ENCODE results near the gene GNPDA1.

Gene GNPDA1

GRCh38 chr5:141963701-141964100, 49.1 kb downstream of the GNPDA1 start:
- H3K9me3 ChIP-seq, result no peaks in the 10 kb centered on the region
- TF ChIP-seq CTCF (IDR thresholded peaks at IDR 0.05), result no peak
- no peak overlapping the region for H3K4me3 ChIP-seq (ENCODE audit: low read depth in 1 of 2, low read length in 1 of 2)
- H3K36me3 ChIP-seq, result no peaks in the 10 kb centered on the region
- no peaks in the 10 kb centered on the region for H3K27me3 ChIP-seq
- peaks cover 9 to 18% of the 10 kb centered on the region in 2 experiments for H3K4me1 ChIP-seq (ENCODE audit: control insufficient read depth in 1 of 2, insufficient read depth in 1 of 2, low read depth in 1 of 2, low read length in 1 of 2)
- H3K27ac ChIP-seq, result no peak overlapping the region

GRCh38 chr5:141961466-141961865, 51.4 kb downstream of the GNPDA1 start:
- Histone ChIP-seq H3K36me3 (no peaks in the 10 kb centered on the region), H3K4me1 (ENCODE audit: control insufficient read depth in 1 of 2, insufficient read depth in 1 of 2, low read depth in 1 of 2, low read length in 1 of 2) (peaks cover 24 to 33% of the 10 kb centered on the region in 2 experiments), H3K9me3 (no peaks in the 10 kb centered on the region), H3K27ac (no peak overlapping the region), H3K4me3 (ENCODE audit: low read depth in 1 of 2, low read length in 1 of 2) (no peak overlapping the region), H3K27me3 (no peaks in the 10 kb centered on the region)
- no peak for TF ChIP-seq CTCF (IDR thresholded peaks at IDR 0.05)

GRCh38 chr5:141960449-141961323, 52.1 kb downstream of the GNPDA1 start:
- TF ChIP-seq CTCF (IDR thresholded peaks at IDR 0.05), result peak; percentile 95
- Histone ChIP-seq H3K27ac (no peak overlapping the region), H3K9me3 (no peaks in the 10 kb centered on the region), H3K4me1 (ENCODE audit: control insufficient read depth in 1 of 2, insufficient read depth in 1 of 2, low read depth in 1 of 2, low read length in 1 of 2) (peaks cover 24 to 33% of the 10 kb centered on the region in 2 experiments), H3K27me3 (no peaks in the 10 kb centered on the region), H3K4me3 (ENCODE audit: low read depth in 1 of 2, low read length in 1 of 2) (no peak overlapping the region), H3K36me3 (no peaks in the 10 kb centered on the region)

GRCh38 chr5:141960018-141960417, 52.8 kb downstream of the GNPDA1 start:
- H3K9me3 ChIP-seq, result no peaks in the 10 kb centered on the region
- H3K27ac ChIP-seq, result no peak overlapping the region
- TF ChIP-seq CTCF (IDR thresholded peaks at IDR 0.05), result no peak
- peaks cover 25 to 33% of the 10 kb centered on the region in 2 experiments for H3K4me1 ChIP-seq (ENCODE audit: control insufficient read depth in 1 of 2, insufficient read depth in 1 of 2, low read depth in 1 of 2, low read length in 1 of 2)
- no peaks in the 10 kb centered on the region for H3K27me3 ChIP-seq
- H3K4me3 ChIP-seq (ENCODE audit: low read depth in 1 of 2, low read length in 1 of 2), result no peak overlapping the region
- no peaks in the 10 kb centered on the region for H3K36me3 ChIP-seq

GRCh38 chr5:141958546-141959172, 54.2 kb downstream of the GNPDA1 start:
- Histone ChIP-seq H3K36me3 (no peaks in the 10 kb centered on the region), H3K4me3 (ENCODE audit: low read depth in 1 of 2, low read length in 1 of 2) (no peak overlapping the region), H3K27me3 (no peaks in the 10 kb centered on the region), H3K4me1 (ENCODE audit: control insufficient read depth in 1 of 2, insufficient read depth in 1 of 2, low read depth in 1 of 2, low read length in 1 of 2) (peaks cover 38 to 46% of the 10 kb centered on the region in 2 experiments), H3K9me3 (no peaks in the 10 kb centered on the region), H3K27ac (peak overlapping the region; percentile 23)
- no peak for TF ChIP-seq CTCF (IDR thresholded peaks at IDR 0.05)
